ENCODE data around the gene PRKCE.

PRKCE gene

DNA sequence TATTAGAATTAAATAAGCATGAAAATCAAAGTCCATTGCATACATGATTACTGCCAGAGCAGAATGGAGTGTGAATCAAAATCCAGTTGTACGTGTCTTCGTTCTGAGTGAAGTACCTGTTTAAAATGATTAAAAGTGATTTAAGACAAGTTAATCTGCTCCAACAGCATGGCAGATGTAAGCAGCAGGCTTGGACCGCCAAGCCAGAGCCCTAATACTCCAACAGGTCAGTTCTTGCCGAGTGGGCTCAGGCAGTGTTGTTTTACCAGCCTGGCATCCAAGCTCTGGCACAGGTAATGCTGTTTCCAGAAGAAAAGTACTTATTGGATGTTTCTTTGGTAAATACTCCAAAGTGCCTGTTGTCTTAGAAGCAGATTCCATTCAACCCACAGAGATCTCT, 474.3 kb downstream of the PRKCE start:
- DNase-seq, result no peak
- in situ Hi-C loops (cut with HindIII; ENCODE audit: low pct_ligation_motif_present, low pct_unique_long_range_greater_than_20kb, low sequenced_read_pairs), result no loop called here

DNA sequence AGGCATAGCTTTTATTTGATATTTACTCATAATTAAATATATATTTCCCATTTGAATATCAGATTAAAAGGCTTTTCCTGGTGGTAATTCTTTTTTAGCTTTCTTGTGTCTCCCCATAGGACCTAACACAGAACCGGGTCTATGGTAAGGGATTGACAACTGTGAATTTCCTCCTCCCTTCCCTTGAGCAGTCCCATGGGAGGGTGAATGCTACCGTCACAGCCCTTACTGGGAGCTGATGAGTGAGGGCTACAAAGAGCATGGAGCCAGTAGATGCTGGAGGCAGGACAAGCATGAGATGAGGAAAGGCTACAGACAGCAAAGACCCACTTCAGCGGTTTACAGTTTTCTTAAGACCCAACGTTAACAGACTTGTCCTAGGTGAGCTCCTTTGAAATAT, 475.1 kb downstream of the PRKCE start:
- in situ Hi-C loops (cut with HindIII; ENCODE audit: low pct_ligation_motif_present, low pct_unique_long_range_greater_than_20kb, low sequenced_read_pairs), result no loop called here

DNA sequence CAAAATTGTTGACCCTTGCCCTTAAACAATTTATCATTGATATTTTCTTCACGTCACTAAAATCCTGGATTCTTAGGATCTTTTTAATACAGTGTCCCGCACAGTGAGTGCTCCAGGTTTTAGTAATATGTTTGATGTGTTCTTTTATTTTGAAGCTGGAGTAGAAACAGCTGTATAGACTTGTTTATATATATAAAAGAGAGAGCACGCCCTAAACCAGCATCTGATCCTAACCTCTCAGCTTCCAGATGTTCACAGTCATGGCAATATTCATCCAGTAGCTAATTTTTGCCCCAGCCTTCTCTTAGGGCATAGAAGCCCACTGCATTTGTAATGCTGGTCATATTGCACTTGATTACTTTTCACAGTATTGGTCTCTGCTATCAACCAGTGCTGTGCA, 475.7 kb downstream of the PRKCE start:
- no peak for DNase-seq
- in situ Hi-C loops (cut with HindIII; ENCODE audit: low pct_ligation_motif_present, low pct_unique_long_range_greater_than_20kb, low sequenced_read_pairs), result no loop called here

More for the DNA sequence above, 475.1 kb downstream of the PRKCE start:
- DNase-seq, result no peak

DNA sequence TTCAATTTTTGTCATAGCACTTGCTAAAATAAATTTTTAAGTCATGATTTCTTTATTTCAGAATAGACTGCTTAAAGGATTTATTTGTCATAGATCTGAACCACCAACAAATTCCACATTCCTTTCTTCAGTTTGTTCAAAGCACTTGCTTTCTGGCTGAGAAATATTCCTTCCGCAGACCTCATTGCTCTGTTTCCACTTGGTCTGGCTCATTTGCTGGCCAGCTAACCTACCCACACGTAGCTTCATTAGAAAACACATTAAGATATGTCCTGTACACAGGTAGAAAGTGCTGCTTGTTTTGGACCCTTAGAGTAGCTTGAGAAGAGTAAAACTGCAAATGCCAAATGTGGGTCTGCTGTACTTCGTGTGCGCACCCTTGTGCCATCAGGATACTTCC, 479.0 kb downstream of the PRKCE start:
- DNase-seq, result no peak
- in situ Hi-C loops (cut with HindIII; ENCODE audit: low pct_ligation_motif_present, low pct_unique_long_range_greater_than_20kb, low sequenced_read_pairs), result no loop called here

DNA sequence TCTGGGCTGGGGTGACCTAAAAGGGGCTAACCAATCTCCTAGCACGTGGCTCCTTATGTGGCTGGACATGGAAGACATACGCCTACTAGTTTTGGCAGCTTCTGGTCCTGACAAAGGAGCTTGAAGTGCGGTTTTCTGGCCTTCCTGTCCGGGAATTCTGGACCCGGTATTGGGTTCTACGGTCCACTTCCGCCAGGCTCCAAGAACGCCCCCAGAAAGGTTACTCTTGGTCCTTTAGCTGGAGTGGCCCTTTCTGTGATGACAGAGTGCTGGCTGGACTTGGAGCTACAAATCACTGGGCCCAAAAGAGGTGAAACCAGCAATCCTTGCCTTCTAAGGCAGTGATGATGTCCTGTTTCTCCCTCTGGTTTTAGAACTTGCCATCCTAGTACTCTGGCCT, 481.5 kb downstream of the PRKCE start:
- DNase-seq, result no peak
- in situ Hi-C loops (cut with HindIII; ENCODE audit: low pct_ligation_motif_present, low pct_unique_long_range_greater_than_20kb, low sequenced_read_pairs), result no loop called here

DNA sequence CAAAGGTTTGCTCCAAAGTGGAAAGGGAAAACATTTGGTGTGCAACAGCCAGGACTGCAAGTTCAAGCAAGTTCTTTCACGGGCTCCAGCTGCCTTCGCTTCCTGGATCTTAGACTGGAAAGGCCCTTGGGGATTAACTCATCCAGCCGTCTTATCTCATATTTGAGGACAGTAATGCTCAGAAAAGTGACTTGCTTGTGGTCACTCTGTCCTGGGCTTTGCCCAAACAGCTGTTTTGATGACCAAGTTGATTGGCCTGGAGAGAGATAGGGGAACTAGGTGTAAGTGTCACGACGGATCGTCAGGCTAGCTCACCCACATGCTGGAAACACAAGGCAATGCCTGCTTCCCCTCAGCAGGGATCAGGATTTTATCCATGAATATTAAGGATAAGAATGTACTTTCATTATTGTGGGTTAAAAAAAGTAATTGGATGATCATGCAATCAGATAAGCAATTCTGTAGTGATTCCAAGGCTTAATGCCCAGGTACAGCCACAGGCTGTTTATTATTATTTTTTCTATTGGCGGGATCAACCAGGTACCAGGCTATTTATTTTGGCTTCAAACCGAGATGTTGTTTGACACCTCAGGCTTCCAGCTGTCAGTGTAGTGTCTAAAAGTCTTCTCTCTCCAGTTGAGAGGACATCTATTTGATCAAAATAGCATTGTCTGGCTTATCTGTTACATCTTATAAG, 483.2 kb downstream of the PRKCE start:
- in situ Hi-C loops (cut with HindIII; ENCODE audit: low pct_ligation_motif_present, low pct_unique_long_range_greater_than_20kb, low sequenced_read_pairs), result no loop called here
- DNase-seq, result no peak

DNA sequence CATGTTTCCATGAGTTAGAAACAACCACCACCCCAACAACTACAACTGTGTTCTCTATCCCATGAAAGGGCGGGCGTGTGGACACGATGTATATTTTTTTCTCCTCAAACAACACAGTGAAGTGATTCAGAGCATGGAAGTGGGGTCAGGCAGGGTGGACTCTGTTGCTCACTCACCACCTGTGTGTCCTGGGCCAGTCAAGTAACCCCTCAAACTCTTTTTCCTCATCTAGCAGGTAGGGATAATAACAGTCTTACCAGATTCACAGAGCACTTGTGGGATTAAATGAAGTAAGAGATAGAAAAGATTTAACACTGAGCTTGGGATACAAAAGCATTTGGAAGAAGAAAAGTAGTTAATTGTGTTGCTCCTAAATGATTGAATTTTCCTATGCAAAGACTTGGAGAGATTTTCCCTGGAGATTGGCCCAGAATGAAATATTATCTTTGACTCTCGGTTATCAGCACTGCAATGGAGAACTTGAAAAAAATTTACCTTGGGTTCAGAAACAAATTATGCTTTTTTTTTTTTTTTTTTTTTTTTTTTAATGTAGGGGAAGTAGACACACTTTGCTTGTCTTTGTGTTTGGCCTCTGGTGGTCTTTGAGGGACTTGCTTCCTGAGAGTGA, 483.9 kb downstream of the PRKCE start:
- in situ Hi-C loops (cut with HindIII; ENCODE audit: low pct_ligation_motif_present, low pct_unique_long_range_greater_than_20kb, low sequenced_read_pairs), result no loop called here
- no peak for DNase-seq

DNA sequence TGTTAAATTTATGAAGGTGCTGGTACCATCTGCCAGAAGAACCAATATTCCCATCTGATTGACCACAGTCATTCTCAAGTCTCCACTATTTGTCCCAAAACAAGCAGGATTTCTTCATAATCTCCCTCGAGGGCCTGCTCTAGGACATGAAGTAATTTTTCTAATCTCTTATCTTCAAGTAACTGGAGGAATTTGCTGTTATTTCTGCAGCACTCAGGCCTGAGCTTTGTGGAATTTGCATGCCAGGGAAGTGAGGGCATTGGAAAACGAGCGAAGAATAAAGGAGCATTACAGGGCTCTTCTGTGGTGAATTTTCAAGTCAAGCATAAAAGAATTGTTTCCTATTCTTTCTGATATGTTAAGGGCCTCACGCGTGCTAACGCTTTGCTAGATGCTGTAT, 484.5 kb downstream of the PRKCE start:
- in situ Hi-C loops (cut with HindIII; ENCODE audit: low pct_ligation_motif_present, low pct_unique_long_range_greater_than_20kb, low sequenced_read_pairs), result no loop called here
- DNase-seq, result no peak

DNA sequence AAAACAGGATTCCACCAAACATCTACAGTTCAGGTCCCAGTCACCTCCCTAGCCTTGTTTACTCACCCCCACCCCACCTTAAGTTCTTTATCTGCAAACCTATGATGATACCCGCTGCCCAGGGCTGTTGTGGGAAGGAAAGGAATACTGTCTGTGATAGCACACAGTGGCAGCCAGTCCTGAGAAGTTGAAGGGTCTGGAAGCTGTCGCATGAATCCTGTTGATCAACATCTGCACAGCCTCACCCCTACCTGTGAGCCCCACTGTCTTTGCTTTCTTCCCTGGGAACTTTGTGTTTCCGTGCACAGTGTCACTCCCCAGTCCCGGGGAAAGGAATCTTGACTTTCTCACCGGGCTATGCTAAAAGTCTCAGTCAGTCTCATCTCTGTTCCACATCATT, 485.0 kb downstream of the PRKCE start:
- no peak for DNase-seq
- in situ Hi-C loops (cut with HindIII; ENCODE audit: low pct_ligation_motif_present, low pct_unique_long_range_greater_than_20kb, low sequenced_read_pairs), result no loop called here

DNA sequence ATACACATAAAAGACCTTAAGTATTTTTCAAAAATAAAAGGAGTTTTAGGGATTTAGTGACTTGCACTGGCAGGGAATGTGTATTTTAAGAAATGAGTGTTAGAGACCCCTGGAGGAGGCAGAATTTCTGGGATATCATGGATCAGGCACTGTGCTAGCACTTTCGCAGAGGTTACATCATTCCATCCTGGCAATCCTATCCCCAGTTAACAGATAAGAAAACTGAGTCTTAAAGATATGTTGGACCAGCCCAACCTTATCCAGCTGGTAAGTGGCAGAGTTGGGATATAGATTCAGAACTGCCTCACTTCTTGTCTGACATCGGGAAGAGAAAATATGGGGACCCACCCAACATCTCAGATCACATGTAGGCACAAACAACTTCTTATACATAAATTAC, 485.5 kb downstream of the PRKCE start:
- in situ Hi-C loops (cut with HindIII; ENCODE audit: low pct_ligation_motif_present, low pct_unique_long_range_greater_than_20kb, low sequenced_read_pairs), result no loop called here

DNA sequence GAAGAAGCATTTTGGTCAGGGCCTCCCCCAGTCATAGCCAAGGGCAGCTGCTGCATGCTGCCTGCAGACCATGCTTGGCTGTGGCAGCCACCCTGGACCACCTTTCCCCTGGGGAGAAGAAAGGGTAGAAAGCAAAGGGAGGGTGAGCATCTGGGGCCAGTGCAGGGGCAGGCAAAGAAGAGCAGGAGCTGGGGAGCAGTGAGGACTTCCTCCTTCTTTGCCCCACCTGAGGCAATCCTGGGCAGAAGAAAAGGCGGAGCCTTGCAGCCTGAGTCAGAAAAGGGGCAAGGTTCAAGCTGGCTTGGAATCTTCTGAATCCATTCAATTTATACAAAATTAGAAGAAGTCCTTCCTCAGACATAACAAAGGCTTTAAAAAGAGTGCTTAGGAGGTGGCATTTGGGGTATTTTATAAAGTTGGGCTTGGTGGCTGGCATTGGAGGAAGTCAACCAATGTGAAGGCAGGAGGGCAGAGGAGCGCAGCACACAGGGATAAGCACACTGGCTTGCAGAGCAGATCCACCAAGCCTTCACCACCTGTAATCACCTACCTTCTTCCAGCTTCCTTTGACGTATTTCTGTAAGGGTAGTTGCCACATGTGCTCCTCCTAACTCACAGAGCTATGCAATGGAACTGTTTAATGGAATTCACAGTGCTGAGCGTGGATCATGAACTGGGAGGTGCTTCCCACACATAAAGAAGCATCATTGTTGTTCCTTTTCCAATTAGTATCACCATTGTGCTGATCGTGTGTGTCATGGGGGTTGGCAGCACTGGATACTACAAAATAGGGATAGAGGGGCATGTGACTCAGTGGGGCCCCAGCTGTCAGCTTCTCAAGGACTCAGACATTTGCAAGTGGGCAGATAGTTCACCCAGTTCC, 491.3 kb downstream of the PRKCE start:
- peak; percentile 9 for DNase-seq
- in situ Hi-C loops (cut with HindIII; ENCODE audit: low pct_ligation_motif_present, low pct_unique_long_range_greater_than_20kb, low sequenced_read_pairs), result no loop called here

More for the DNA sequence above, 485.5 kb downstream of the PRKCE start:
- no peak for DNase-seq

DNA sequence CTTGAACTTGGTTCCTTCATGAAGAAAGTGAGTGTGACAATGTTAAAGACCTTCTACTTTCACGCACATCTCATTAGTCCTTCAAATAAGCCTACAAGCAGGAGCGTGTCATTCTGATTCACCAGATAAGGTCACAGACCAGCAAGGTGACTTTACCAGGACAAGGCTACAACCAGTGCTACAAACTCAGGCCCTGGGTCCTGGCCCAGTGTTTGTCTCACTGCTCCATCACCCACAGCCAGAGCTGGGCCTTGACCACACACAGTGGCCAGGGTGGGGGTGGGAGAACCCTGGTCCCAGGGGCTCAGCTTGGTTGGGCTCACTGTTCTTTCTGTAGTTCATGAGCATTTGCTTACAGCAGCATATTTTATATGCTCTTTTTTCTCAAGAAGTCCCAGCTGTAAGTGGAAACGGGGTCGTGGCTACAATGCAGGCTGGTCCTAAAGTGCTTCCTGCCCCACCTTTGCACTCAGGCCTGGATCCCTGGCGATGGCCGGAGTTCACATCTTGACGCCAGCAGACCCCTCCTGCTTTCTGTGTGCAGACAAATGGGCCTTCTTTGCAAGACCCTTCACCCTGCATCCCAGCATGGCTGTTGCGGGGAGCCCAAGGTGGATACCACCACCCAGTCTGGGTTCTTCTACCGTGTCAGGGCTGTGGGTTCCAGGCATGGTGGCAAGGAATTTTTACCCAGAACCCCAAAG, 492.1 kb downstream of the PRKCE start:
- in situ Hi-C loops (cut with HindIII; ENCODE audit: low pct_ligation_motif_present, low pct_unique_long_range_greater_than_20kb, low sequenced_read_pairs), result no loop called here
- no peak for DNase-seq

DNA sequence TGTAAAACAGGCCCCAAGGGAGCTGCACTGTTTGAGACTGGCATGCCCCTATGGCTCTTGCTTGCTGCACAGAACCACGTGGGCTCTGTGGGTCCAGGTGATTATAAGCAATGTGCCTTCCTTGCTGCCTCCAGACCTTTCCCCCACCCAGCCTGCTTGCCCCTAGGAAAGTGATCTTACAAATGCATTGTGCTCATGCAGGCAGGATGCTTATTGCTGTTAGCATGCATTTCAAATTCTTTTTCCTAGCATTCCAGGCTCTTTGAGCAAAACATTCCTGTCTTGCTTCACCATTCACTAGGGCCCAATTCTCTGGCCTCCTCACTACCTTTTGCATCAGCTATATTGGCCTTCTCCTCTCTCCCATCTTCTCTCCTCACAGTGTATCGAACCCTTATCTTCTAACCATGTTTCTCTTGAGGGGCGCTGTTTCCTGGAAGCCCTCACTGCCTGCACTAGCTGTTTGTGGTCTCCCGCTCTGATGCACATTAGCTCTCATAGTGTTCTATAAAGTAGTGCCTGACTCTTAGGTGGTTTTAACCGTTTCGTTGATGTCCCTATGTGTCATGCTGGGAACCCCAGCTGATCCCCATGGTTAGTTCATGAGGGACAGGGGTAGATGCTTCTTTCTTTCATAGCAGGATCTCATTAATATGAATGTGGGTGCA, 492.8 kb downstream of the PRKCE start:
- in situ Hi-C loops (cut with HindIII; ENCODE audit: low pct_ligation_motif_present, low pct_unique_long_range_greater_than_20kb, low sequenced_read_pairs), result no loop called here
- no peak for DNase-seq

DNA sequence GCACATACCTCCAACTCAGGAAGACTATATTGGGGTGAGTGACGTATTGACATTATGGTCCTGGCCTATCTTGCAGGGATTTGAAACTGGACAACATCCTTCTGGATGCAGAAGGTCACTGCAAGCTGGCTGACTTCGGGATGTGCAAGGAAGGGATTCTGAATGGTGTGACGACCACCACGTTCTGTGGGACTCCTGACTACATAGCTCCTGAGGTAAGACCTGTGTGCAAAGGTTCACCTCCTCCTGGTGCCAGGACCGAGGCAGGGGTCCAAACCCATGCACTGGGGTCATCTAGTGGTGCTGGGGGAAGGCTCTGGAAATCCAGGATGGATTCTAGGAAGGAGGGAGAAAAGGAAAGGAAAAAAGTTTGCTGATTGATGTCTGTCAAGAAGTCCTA, 493.5 kb downstream of the PRKCE start:
- DNase-seq, result no peak
- in situ Hi-C loops (cut with HindIII; ENCODE audit: low pct_ligation_motif_present, low pct_unique_long_range_greater_than_20kb, low sequenced_read_pairs), result no loop called here

DNA sequence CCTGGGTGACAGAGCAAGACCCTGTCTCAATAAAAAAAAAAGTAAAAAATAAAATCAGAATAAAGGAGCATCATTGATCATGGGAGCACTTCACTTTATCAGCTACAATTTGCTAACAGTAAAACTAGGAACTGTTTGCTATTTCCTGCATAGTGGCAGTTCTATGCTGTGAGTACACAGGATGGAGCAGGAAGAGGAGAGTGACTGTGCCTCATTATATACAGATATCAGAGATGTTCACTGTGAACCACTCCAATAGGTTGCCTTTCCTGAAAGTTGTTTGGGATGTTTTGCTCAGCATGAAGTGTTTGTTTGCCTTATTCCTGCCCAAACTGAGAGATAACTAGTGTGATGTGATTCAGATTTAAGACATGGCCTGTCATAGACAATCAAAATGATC, 494.4 kb downstream of the PRKCE start:
- in situ Hi-C loops (cut with HindIII; ENCODE audit: low pct_ligation_motif_present, low pct_unique_long_range_greater_than_20kb, low sequenced_read_pairs), result no loop called here
- DNase-seq, result no peak

DNA sequence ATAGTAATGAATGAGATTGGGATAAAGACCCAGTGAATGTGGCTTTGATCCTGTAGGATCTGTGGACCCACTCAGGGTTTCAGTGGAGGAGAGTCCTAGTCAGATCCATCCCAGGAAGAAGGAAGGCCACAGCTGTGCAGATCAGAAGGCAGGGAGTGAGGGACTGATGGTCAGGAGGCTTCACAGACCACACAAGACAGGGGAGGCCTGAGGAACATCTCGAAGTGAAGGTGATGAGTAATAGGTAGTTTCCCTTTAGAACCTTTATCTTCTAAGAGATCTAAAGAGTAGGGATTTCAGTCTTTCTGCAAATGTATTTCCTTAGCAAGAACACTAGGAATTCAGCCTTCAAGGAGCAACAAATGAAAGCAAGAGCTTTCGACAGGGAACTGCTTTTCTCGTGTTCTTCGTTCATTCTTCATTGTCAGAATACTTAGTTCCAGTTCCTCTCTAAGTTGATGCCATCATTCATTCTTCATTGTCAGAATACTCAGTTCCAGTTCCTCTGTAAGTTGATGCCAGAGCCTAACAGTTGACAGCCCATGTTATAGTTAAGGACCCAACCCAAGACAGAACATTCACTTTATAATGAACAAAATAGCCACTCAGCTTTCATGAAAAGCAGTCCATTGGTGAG, 495.5 kb downstream of the PRKCE start:
- no peak for DNase-seq
- in situ Hi-C loops (cut with HindIII; ENCODE audit: low pct_ligation_motif_present, low pct_unique_long_range_greater_than_20kb, low sequenced_read_pairs), result no loop called here

DNA sequence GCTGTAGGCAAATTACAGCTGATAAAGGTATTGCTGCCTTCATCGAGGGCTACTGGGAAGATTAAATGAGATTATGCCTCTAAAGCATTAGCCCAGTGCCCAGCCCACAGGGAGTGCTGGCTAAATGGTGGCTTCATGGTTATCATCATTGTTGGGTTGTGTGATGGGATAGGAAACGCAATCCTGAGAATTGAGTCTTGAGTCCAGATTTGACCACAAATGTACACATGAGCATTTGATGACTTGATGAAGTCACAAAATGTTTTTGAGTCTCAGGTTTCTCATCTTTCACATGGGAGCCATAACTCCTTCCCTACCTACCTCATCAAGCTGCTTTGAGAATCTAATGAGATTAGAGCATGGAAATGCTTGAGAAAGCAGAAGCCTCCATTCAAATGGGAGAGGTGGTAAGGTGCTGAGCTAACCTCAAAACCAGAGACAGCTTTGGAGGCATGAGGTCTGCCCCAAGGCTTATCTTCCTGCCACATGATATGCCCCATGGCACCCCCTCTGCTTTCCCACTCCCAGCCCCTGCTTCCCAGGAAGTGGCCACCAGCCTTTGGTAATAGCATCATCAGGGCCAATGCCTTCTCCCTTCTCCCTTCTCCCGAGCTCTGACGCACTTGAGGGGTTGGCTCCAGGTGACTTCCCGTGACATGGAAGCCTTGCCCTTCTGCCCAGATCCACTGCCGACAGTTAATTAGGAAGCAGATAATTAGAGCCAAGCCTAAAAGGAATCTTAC, 496.3 kb downstream of the PRKCE start:
- no peak for DNase-seq
- in situ Hi-C loops (cut with HindIII; ENCODE audit: low pct_ligation_motif_present, low pct_unique_long_range_greater_than_20kb, low sequenced_read_pairs), result no loop called here

DNA sequence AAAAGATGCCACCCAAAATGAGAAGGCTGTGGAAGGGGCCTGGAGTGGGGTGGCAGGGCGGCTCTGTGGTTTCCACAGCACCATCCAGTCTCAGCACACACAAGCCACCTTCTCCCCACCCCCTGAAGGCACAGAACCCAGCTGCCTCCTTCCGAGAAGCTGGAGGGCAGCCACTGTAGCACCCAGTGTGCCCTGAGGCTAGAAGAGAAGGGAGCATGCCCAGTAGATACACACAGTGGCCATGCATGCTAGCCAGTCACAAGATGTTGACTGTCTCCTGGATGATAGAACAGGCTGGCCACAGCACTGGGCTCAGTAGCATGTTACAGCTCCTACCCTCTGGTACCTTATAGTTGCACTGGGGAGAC, 496.9 kb downstream of the PRKCE start:
- no peak for DNase-seq
- in situ Hi-C loops (cut with HindIII; ENCODE audit: low pct_ligation_motif_present, low pct_unique_long_range_greater_than_20kb, low sequenced_read_pairs), result no loop called here
